Measurements from ENCODE around the gene FGFR3.
A peak's percentile ranks its signal among the peaks of the same experiment; 100 is the strongest.

Gene FGFR3

GRCh38 chr4:1770791-1771231, 22.3 kb upstream of the FGFR3 start:
- no peak for DNase-seq

GRCh38 chr4:1771555-1772305, 21.4 kb upstream of the FGFR3 start:
- DNase-seq: no peak

- DNase-seq: no peak
Observed at GRCh38 chr4:1772853-1773538, 20.1 kb upstream of the FGFR3 start.

- no peak for DNase-seq
Observed at GRCh38 chr4:1773754-1774153, 19.3 kb upstream of the FGFR3 start.

- peak; percentile 75 for DNase-seq
Observed at GRCh38 chr4:1775731-1776500, 17.2 kb upstream of the FGFR3 start.

- DNase-seq: peak; percentile 37
Observed at GRCh38 chr4:1776521-1777161, 16.5 kb upstream of the FGFR3 start.

- peak; percentile 70 for DNase-seq
Observed at GRCh38 chr4:1777822-1778641, 15.1 kb upstream of the FGFR3 start.

GRCh38 chr4:1778642-1779392, 14.3 kb upstream of the FGFR3 start:
- DNase-seq: no peak

- DNase-seq: no peak
Observed at GRCh38 chr4:1779588-1780382, 13.3 kb upstream of the FGFR3 start.

- no peak for DNase-seq
Observed at GRCh38 chr4:1780435-1780834, 12.7 kb upstream of the FGFR3 start.

GRCh38 chr4:1783015-1783414, 10.1 kb upstream of the FGFR3 start:
- DNase-seq: no peak

- no peak for DNase-seq
Observed at GRCh38 chr4:1783970-1784369, 9.1 kb upstream of the FGFR3 start.

- peak; percentile 18 for DNase-seq
Observed at GRCh38 chr4:1784395-1784788, 8.7 kb upstream of the FGFR3 start.

- no peak for DNase-seq
Observed at GRCh38 chr4:1784789-1785591, 8.1 kb upstream of the FGFR3 start.

- DNase-seq: no peak
Observed at GRCh38 chr4:1785592-1785991, 7.5 kb upstream of the FGFR3 start.

- DNase-seq: no peak
Observed at GRCh38 chr4:1786544-1787362, 6.3 kb upstream of the FGFR3 start.

GRCh38 chr4:1787411-1788077, 5.5 kb upstream of the FGFR3 start:
- no peak for DNase-seq
